ENCODE data around the gene KHDC4. TPM values are rescaled to one million over a fixed set of nuclear protein-coding genes. Genes with fewer than 3 reads are reported as not detected.
A peak's percentile ranks its signal among the peaks of the same experiment; 100 is the strongest.

The KHDC4 gene
- total and polyA plus RNA-seq, 9 of the 15 experiments (the other 6 are each of a cell fraction or from before 2014, with no cell fraction given), result 12.1 to 185 (median 65.6) TPM

GRCh38 chr1:155979597-155980343 lies 45.6 kb upstream of the KHDC4 start (continued):
- TF ChIP-seq TAF1 (IDR thresholded peaks at IDR 0.05; ENCODE audit: control insufficient read depth, extremely low read depth, insufficient read depth, low read length, severe bottlenecking) (peak; percentile 46), ZC3H11A (IDR thresholded peaks at IDR 0.05; ENCODE audit: low read depth, low read length) (0 out of 2 replicates have a peak, but pooled peaks have one; percentile 45), BMI1 (IDR thresholded peaks at IDR 0.05; ENCODE audit: low read length) (no peak), MAX (CRISPR knock-in tag; IDR thresholded peaks at IDR 0.05) (no peak), BDP1 (IDR thresholded peaks at IDR 0.05; ENCODE audit: insufficient read depth, insufficient read length) (no peak), ZNF445 (CRISPR knock-in tag; IDR thresholded peaks at IDR 0.05; ENCODE audit: low read depth) (no peak), RUNX1 (IDR thresholded peaks at IDR 0.05; ENCODE audit: low read depth) (no peak), MCM3 (IDR thresholded peaks at IDR 0.05) (no peak), ZNF263 (CRISPR knock-in tag; IDR thresholded peaks at IDR 0.05; ENCODE audit: borderline replicate concordance) (0 out of 2 replicates have a peak, but pooled peaks have one; percentile 22), PHTF2 (CRISPR knock-in tag; IDR thresholded peaks at IDR 0.05) (no peak), ZNF197 (CRISPR knock-in tag; IDR thresholded peaks at IDR 0.05; ENCODE audit: low read depth) (no peak), STAT6 (CRISPR knock-in tag; IDR thresholded peaks at IDR 0.05) (no peak), NFATC3 (IDR thresholded peaks at IDR 0.05) (no peak), SAP30 (IDR thresholded peaks at IDR 0.05; ENCODE audit: borderline replicate concordance, insufficient read depth, low read depth, low read length, poor library complexity, severe bottlenecking) (no peak), SMC3 (conservative IDR thresholded peaks at IDR 0.05; ENCODE audit: insufficient read depth, low read depth, low read length) (no peak), SMAD1 (IDR thresholded peaks at IDR 0.05; ENCODE audit: low read depth, low read length, partially characterized antibody) (no peak), FIP1L1 (IDR thresholded peaks at IDR 0.05; ENCODE audit: low read depth, low read length, poor library complexity, severe bottlenecking) (no peak), PATZ1 (CRISPR knock-in tag; IDR thresholded peaks at IDR 0.05; ENCODE audit: borderline replicate concordance) (no peak), TAF15 (IDR thresholded peaks at IDR 0.05; ENCODE audit: low read depth, low read length) (no peak), KDM1A (IDR thresholded peaks at IDR 0.05) (no peak), JUND (IDR thresholded peaks at IDR 0.05; ENCODE audit: borderline replicate concordance, low read depth, low read length) (peak; percentile 43; the same call in 1 of the 2 replicates), JUND (tag; IDR thresholded peaks at IDR 0.05; ENCODE audit: borderline replicate concordance, low read depth, low read length) (no peak; the same call in 2 of the 3 replicates), KLF10 (CRISPR knock-in tag; IDR thresholded peaks at IDR 0.05) (no peak), TBL1XR1 (IDR thresholded peaks at IDR 0.05; ENCODE audit: low read length in 2 of 2) (peak in 1 of 2 experiments; percentile 47; a peak in 1 of 4 replicates), HNRNPL (IDR thresholded peaks at IDR 0.05; ENCODE audit: low read depth, low read length) (no peak)

Measured in K562 (cell line).